Skeletal muscle satellite cell (primary cell): Measurements from ENCODE around the gene HOXD8.

Experiments
- H3K27me3 ChIP-seq: 2 replicates; pipeline ENCODE4 v1.7.0; 2013; ENCODE audit warnings: low read length; ENCODE audit not compliant: control insufficient read depth, insufficient read depth
- H3K36me3 ChIP-seq: 2 replicates; pipeline ENCODE4 v1.7.0; 2013; ENCODE audit warnings: mild to moderate bottlenecking, control low read depth, low read length; ENCODE audit not compliant: insufficient read depth
- H3K4me1 ChIP-seq: 2 replicates; pipeline ENCODE4 v1.7.0; 2013; ENCODE audit warnings: low read length; ENCODE audit not compliant: control insufficient read depth, insufficient read depth
- H3K4me2 ChIP-seq: 2 replicates; pipeline ENCODE4 v1.7.0; 2013; ENCODE audit warnings: mild to moderate bottlenecking, low read length
- H3K4me3 ChIP-seq: 2 replicates; pipeline ENCODE4 v1.7.0; 2013; ENCODE audit warnings: low read length
- H3K9ac ChIP-seq: 2 replicates; pipeline ENCODE4 v1.7.0; 2013; ENCODE audit warnings: mild to moderate bottlenecking, low read depth, low read length, moderate library complexity
- H3K9me3 ChIP-seq: replicated peaks from 2 replicates; pipeline ENCODE4 v1.7.0; 2013; ENCODE audit warnings: mild to moderate bottlenecking, control low read depth, low read length

HOXD8 gene

DNA sequence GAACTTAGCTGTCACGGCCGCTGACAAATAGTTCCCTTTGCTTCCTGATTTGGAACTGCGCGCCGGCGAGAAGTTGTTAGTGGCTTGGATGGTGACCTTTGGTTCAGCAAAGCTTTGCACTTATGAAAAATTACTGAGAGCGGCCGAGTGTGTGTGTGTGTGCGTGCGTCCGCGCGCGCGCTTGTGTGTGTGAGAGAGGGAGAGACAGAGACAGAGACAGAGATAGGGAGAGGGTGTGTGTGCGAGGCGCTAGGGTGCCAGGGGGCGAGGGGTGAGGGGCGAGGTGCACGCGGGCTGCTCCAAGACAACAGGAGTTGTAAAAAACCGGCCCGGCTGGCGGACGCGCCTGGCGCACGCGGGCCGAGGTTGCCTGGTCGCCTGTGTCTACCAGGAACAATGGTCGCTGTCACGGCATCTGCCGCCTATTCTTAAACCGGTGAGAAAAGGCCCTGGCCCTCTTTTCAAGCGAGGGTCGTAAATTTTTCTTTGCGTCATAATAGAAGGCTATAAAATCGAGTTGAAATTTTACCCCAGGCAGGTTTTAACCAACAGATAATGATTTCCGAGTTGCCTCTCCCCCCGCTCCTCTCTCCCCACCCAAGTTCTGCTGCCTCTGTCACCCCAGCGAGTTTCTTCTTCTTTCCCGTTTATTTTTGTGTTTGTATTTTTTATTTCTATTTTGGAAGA lies 28.1 kb downstream of the HOXD8 start:
- Histone ChIP-seq H3K9me3 (no peaks in the 10 kb centered on the region), H3K4me3 (no peak overlapping the region), H3K9ac (no peak overlapping the region), H3K36me3 (no peaks in the 10 kb centered on the region), H3K4me2 (no peak overlapping the region), H3K4me1 (peaks cover 3% of the 10 kb centered on the region), H3K27me3 (peaks cover 55% of the 10 kb centered on the region)

DNA sequence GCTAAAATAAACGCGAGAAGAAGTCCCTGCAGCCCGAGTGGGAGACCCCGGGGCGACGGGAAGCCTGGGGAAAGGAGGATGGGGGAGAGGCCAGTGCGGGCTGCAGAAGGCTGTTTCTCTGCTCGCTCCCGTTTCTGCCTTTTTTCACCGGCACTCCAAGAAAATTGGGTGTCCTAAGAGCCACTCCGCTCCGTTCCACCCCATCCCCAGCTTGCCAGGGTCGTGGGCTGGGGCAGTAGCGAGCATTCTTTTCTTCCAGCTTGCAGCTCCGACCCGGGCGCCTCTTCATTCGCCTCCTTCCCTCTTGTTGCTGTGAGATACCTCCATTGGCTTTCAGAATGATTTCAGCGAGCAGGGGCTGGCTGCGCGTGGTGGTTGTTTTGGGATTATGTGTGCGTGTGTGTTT lies 28.7 kb downstream of the HOXD8 start:
- Histone ChIP-seq H3K4me2 (no peak overlapping the region), H3K9me3 (no peaks in the 10 kb centered on the region), H3K9ac (no peak overlapping the region), H3K36me3 (no peaks in the 10 kb centered on the region), H3K27me3 (peaks cover 61% of the 10 kb centered on the region), H3K4me1 (peaks cover 3% of the 10 kb centered on the region), H3K4me3 (no peak overlapping the region)

DNA sequence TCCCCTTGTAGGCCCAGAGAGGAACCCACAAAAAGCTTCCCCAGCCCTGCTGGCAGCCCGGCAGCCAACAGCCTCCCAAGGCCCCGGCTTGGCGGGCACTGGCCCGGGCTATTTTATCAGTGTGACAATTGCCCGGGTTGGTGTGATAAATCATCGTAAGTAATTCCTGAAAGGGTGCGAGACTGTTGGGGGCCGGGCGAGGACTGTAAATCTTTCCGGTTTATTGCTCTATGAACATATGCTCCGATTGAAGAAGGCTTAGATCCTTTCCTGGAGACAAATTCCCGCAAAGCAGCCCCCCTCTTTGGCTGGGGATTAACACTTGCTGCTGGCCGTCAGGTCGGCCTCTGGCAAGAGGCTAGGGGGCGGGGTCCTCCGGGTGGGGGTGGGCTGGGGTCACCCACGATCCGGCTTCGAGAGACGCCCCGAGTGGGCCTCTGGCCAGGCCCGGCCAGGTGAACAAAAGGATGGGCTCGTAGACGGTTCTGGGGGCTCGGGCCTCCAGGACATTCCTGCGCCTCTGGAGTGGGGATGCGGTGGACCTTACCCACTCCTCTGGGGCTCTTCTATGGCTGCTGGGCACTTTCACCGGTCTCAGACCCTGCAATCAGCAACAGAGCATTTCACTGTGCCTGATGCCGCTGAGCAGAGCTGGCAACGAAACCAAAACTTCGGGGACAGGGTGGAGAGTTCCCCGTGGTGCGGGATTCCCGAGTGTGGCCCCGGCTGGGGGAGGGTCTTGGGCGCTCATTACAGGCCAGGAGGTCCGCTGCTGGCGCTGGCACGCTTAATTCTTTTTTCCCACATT lies 29.6 kb downstream of the HOXD8 start:
- Histone ChIP-seq H3K9me3 (no peaks in the 10 kb centered on the region), H3K27me3 (peaks cover 67% of the 10 kb centered on the region), H3K4me1 (peaks cover 3% of the 10 kb centered on the region), H3K36me3 (no peaks in the 10 kb centered on the region), H3K9ac (no peak overlapping the region), H3K4me3 (no peak overlapping the region), H3K4me2 (no peak overlapping the region)

DNA sequence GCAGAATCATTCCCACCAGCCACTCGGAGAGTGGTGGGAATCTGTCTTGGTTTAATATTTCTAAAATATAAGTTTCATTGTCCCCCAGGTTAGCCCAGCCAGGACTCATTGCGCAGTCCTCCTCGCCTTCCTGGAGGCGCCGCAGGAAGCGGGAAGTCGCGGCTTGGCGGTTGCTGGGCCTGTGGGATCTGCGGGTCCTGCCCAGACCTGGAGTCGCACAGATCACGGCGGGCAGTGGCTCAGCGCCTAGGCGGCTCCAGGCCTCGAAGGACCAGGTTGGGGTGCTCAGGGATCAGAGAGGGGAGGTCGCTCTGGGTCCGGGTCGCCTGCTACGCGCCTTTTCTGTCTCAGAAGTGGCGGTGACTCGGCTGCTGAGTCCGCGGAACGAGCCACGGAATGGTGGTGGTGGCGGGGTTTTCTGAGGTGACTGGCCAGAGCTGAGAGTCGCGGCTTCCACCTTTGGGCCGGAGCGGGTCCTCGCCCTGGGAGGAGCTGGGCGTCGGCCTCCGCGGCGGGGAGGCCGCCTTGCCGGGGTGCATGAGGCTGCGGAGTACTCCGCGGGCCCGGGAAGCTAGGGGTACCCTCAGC lies 30.3 kb downstream of the HOXD8 start:
- Histone ChIP-seq H3K4me2 (peak overlapping the region; percentile 20), H3K9ac (no peak overlapping the region), H3K9me3 (no peaks in the 10 kb centered on the region), H3K4me1 (peaks cover 6% of the 10 kb centered on the region), H3K4me3 (no peak overlapping the region), H3K36me3 (no peaks in the 10 kb centered on the region), H3K27me3 (peaks cover 71% of the 10 kb centered on the region)

DNA sequence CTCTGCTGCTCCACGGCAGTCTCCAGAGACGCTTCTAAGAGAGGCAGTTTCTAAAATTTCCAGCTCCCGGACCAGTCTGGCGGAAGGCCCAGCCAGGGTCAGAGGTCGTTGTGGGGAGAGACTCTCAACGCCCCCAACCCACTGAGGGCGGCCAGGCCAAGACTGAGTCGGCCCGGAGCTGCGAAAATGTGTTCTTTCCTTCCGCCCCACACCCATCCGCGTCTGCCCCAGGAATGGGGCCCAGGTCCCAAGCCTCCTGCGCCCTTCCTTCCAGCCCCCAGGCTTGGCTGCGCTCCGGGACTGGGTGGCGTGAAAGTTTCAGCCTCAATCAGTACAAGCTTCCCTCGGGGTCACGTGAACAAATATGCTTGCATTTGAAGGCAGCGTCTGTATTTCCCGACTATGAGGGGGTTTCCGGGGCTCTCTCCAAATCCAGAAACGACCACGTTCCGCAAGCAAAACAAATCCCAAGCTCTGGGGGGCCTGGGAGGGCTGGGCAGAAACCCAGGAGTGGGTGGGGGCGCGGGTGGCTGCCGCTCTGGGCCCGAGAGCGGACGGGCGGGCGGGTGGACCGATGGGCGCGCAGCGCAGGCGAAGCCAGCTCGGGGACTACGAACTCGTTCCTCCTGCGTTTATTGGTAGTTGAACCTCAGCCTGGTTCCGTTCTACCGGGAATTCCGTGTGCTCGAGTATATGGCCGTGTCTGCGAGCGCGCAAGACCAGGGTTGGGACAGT lies 30.9 kb downstream of the HOXD8 start:
- peaks cover 74% of the 10 kb centered on the region for H3K27me3 ChIP-seq
- peak overlapping the region; percentile 20 for H3K4me2 ChIP-seq
- H3K4me3 ChIP-seq = no peak overlapping the region
- no peaks in the 10 kb centered on the region for H3K9me3 ChIP-seq
- H3K4me1 ChIP-seq = peaks cover 10% of the 10 kb centered on the region
- no peak overlapping the region for H3K9ac ChIP-seq
- no peaks in the 10 kb centered on the region for H3K36me3 ChIP-seq

DNA sequence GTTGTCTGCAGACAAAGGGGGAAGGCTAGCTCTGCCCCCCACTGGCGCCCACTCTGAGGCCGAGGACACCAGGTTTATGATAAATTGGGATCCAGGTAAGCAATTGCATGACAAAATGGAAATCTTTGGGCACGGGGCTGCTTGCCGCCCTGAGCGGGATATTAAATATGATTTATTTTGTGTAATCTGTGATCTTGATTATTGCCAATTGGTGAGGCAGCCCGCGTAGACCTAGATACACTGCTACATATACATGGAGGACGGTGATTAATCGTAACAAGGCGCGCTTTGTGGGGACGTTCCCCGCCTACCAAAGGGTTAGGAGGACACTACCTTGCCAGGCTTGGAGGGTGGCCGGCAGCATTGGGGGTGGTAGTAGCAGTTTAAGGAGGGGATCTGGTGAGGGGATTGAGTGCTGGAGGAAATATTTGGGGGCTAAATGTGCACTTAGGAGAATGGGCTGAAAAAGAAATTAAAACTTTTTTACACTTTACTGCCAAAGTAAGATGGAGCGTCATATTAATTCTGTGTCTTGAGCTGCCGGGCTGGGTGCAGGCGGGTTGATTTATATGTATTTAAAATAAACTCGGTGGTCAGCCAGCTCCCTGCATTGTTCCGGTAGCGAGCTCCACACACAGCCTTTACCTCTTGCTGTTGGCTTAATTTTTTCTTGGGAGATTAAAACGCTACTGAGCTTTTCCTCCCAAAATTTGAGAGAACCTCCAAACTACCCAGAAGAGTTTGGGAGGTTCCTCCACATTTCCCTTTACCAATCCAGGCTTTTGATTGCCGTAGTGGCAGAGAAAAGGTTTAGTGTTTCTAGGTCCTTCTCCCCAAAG lies 31.7 kb downstream of the HOXD8 start:
- Histone ChIP-seq H3K9me3 (no peaks in the 10 kb centered on the region), H3K4me1 (peaks cover 10% of the 10 kb centered on the region), H3K4me3 (peak overlapping the region; percentile 65), H3K36me3 (no peaks in the 10 kb centered on the region), H3K9ac (no peak overlapping the region), H3K4me2 (peak overlapping the region; percentile 81), H3K27me3 (peaks cover 82% of the 10 kb centered on the region)

DNA sequence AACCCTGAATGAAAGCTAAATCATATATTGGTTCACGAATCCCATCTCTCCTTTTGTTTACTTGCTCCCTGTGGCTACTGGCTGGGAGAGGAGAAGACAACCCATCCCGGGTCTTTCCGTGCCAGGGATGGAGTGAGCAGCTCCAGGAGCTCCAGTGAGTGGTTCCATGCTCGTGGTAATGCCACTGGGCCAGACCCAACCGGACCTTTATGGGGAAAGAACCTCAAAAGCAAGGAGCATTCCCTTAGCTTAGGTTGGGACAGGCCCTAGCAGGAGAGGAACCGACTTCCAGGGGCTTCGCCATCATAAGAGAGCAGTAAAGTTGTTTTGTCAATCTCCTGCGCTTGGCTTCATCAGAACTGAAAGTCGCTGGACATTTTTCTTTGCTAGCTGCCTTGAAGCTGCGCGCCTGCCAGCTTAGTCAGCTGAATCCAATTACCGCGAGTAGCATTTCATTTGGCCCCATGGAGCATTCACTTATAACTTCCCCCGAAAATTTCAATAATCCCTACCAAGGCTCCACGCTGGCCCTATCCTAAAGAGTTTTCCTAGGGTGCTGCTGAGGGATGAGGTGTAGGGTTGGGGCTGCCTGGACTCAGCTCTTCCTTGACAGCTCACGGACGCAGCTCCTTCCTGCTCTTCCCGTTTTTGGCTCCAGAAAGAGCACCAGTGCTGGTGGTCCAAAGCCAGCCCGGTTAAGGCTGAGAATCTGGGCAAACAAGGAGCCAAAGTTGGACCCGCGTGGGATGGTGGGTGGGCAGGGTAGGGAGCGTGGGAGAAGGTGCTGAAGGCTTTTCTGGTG lies 32.5 kb downstream of the HOXD8 start:
- peaks cover 79% of the 10 kb centered on the region for H3K27me3 ChIP-seq
- H3K4me1 ChIP-seq = peaks cover 10% of the 10 kb centered on the region
- H3K9me3 ChIP-seq = no peaks in the 10 kb centered on the region
- H3K4me2 ChIP-seq = peak overlapping the region; percentile 81
- H3K4me3 ChIP-seq = peak overlapping the region; percentile 65
- no peaks in the 10 kb centered on the region for H3K36me3 ChIP-seq
- no peak overlapping the region for H3K9ac ChIP-seq

DNA sequence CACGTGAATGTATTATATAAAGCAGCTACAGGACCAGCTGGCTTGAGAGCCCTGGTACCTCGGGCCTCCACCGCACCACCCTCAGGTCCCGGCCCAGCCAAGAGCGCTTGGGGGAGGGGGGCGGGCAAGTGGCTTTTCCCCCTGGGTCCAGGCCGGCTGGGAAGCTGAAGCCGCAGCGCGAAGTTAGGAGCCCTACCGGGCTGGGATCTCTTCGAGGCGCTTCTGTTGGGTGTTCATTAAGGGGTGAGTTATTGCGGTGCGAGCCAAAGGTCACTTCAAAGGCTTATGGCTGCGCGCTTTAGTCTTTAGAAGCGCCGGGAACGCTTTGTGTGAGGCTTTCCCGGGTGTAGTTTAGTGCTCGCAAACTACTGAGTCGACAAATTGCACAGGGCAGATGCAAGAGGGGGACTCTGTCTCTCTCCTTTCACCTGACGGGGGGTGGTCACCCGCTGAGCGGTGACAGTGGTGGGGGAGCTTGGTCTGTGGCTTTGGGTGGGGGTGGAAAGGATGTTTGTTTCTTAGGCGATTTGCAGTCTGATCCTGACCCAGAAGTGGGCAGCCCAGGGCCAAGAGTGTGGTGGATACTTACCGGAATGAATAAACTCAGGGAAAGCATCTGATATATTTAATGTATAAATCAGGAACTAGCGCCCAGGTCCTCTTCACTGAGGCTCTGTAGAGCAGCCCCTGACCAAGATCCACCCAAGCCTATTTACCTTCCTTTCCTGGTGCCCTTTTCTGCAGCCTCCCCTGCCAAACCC lies 33.6 kb downstream of the HOXD8 start:
- H3K27me3 ChIP-seq = peaks cover 80% of the 10 kb centered on the region
- no peaks in the 10 kb centered on the region for H3K36me3 ChIP-seq
- no peak overlapping the region for H3K9ac ChIP-seq
- peaks cover 10% of the 10 kb centered on the region for H3K4me1 ChIP-seq
- H3K4me3 ChIP-seq = no peak overlapping the region
- H3K4me2 ChIP-seq = no peak overlapping the region
- H3K9me3 ChIP-seq = no peaks in the 10 kb centered on the region

DNA sequence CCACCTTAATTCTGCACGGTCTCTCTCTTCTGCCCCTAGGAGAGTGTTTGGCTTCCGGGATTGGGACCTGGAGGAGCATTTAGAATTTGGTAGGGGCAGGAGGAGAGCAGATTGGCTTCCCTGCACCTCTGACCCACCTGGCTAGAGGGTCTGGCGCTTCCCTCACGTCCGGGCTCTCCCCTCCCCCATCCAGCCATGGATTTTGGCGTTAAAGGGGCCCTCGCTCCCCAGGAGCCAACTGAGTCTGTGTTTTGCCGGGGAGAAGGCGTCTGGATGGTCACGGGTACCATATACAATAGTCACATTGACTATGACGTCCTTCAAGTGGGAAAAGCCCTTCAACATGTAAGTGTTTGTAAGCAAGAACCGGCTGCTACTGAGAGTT lies 34.2 kb downstream of the HOXD8 start:
- H3K4me3 ChIP-seq = no peak overlapping the region
- no peaks in the 10 kb centered on the region for H3K9me3 ChIP-seq
- H3K27me3 ChIP-seq = peaks cover 77% of the 10 kb centered on the region
- H3K9ac ChIP-seq = no peak overlapping the region
- no peak overlapping the region for H3K4me2 ChIP-seq
- no peaks in the 10 kb centered on the region for H3K36me3 ChIP-seq
- peaks cover 10% of the 10 kb centered on the region for H3K4me1 ChIP-seq

DNA sequence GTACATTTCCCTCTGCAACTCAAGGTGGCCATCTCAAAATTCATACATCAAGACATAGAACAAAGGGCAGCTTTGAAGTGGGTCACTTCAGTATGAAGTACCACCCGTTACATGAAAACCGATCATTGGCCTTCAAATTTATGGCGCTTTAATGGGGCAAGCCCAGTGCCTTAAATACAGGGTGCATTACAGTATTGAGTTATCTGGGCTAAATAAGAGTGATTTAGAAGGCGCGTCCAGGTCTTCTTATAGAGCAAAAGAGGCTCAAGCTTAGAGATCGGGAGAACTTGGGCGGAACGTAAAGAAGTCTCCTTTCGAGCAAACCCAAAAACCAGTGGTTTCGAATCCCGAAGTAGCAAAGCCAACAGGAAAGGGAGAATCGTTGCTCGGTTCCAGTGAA lies 34.7 kb downstream of the HOXD8 start:
- H3K9ac ChIP-seq = no peak overlapping the region
- H3K4me1 ChIP-seq = peaks cover 10% of the 10 kb centered on the region
- peaks cover 77% of the 10 kb centered on the region for H3K27me3 ChIP-seq
- no peaks in the 10 kb centered on the region for H3K36me3 ChIP-seq
- no peak overlapping the region for H3K4me2 ChIP-seq
- no peaks in the 10 kb centered on the region for H3K9me3 ChIP-seq
- no peak overlapping the region for H3K4me3 ChIP-seq
